Stimulated activated CD4-positive, alpha-beta T cell treated with anti-CD3 and anti-CD28 coated beads, TNF-alpha, amount 100 ng/mL, for 4 hours (primary cell): ENCODE measurements around the gene MPHOSPH9.

Experiments used
- DNase-seq, 3 experiments: peaks; one replicate each; pipeline ENCODE4 v3.0.0-alpha.2; 2020; ENCODE audit warnings: low read depth in 3 of 3

MPHOSPH9 gene

GRCh38 chr12:123149501-123150274, 83.3 kb downstream of the MPHOSPH9 start:
- no peak for DNase-seq

- DNase-seq, result no peak
Observed at GRCh38 chr12:123149088-123149487, 83.9 kb downstream of the MPHOSPH9 start.

- no peak for DNase-seq
Observed at GRCh38 chr12:123148655-123149054, 84.3 kb downstream of the MPHOSPH9 start.

- DNase-seq, result no peak
Observed at GRCh38 chr12:123148223-123148622, 84.7 kb downstream of the MPHOSPH9 start.

GRCh38 chr12:123145211-123145610, 87.7 kb downstream of the MPHOSPH9 start:
- DNase-seq, result no peak

- DNase-seq, result no peak
Observed at GRCh38 chr12:123143736-123144461, 89.0 kb downstream of the MPHOSPH9 start.

GRCh38 chr12:123142921-123143735, 89.8 kb downstream of the MPHOSPH9 start:
- DNase-seq, result no peak

- no peak for DNase-seq
Observed at GRCh38 chr12:123142518-123142840, 90.5 kb downstream of the MPHOSPH9 start.

- DNase-seq, result no peak
Observed at GRCh38 chr12:123141615-123142517, 91.1 kb downstream of the MPHOSPH9 start.

- DNase-seq, result no peak
Observed at GRCh38 chr12:123140676-123141614, 92.0 kb downstream of the MPHOSPH9 start.

GRCh38 chr12:123139926-123140675, 92.8 kb downstream of the MPHOSPH9 start:
- DNase-seq, result no peak

GRCh38 chr12:123135688-123136087, 97.3 kb downstream of the MPHOSPH9 start:
- no peak for DNase-seq

GRCh38 chr12:123134826-123135225, 98.1 kb downstream of the MPHOSPH9 start:
- no peak for DNase-seq

GRCh38 chr12:123134271-123134671, 98.7 kb downstream of the MPHOSPH9 start:
- no peak for DNase-seq

GRCh38 chr12:123133701-123134100, 99.2 kb downstream of the MPHOSPH9 start:
- DNase-seq, result no peak

- no peak for DNase-seq
Observed at GRCh38 chr12:123132951-123133619, 99.9 kb downstream of the MPHOSPH9 start.

- DNase-seq, result no peak
Observed at GRCh38 chr12:123131879-123132402, 101.0 kb downstream of the MPHOSPH9 start.

- no peak for DNase-seq
Observed at GRCh38 chr12:123131291-123131832, 101.6 kb downstream of the MPHOSPH9 start.
